Measurements from ENCODE around the gene VILL. TPM values are rescaled to one million over a fixed set of nuclear protein-coding genes. Genes with fewer than 3 reads are reported as not detected.

VILL gene
- polyA plus RNA-seq, 1 donor from 2014 or later = not detected

DNA sequence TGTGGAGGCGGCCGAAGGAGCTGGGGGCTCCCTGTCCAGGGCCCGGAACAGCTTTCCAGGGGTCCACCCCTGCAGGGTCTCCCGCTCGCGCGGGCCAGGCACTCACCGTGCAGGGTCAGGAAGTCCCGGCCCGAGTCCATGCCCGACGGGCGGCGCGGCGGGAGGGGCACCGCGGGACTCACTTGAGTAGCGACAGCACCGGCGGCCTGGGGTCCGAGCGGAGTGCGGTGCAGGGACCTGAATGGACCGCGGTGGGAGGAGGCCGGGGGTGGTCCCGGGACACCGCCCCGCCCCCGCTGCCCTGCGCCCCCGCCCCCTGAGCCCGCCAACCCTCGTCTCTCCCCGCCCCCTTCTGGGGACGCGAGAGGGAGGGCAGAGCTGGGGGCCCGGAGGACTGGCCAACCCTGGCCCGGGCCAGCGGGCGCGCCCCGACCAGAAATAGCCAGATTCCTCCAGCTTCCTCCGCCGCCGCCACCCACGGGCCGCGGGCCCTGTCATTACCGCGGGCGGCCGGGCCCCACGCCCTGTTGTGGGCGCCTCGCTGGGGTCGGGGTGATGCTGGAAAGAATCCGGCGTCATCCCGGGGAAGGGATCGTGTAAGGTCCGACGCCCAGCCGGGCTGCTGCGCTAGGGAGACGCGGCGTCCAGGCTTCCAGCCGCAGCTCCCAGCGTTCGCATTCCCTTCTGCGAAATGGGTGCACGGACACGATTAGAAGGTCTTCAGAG lies 39.0 kb downstream of the VILL start, which contains the start of gene PLCD1:
PLCD1 (minus strand) TSS at position 243 of the 726 bp plus-strand sequence; CDS start at position 140, 103 bp downstream.
- Histone ChIP-seq H3K27me3 (ENCODE audit: insufficient read depth, low read depth, low read length) (peaks cover 24% of the 10 kb centered on the region), H2AFZ (ENCODE audit: low read depth, low read length) (no peak within 1 kb of the TSS), H3F3A (ENCODE audit: insufficient read depth, low read length, poor library complexity, severe bottlenecking) (no peaks in the 10 kb centered on the region), H3K36me3 (ENCODE audit: insufficient read depth, low read length) (no peaks in the 10 kb centered on the region), H4K20me1 (ENCODE audit: insufficient read depth) (no peaks in the 10 kb centered on the region), H3K9me2 (ENCODE audit: insufficient read depth, low read length) (no peaks in the 10 kb centered on the region), H3K4me3 (ENCODE audit: low read length) (peak within 1 kb of the TSS; percentile 61), H3K79me2 (replicated peaks; ENCODE audit: insufficient read depth, low read length) (no peaks in the 10 kb centered on the region), H3K4me2 (ENCODE audit: low read length) (no peak within 1 kb of the TSS), H3K9me3 (ENCODE audit: low read length) (no peaks in the 10 kb centered on the region), H3K9ac (ENCODE audit: low read length) (peak within 1 kb of the TSS; percentile 29), H3K27ac (ENCODE audit: low read length) (no peak within 1 kb of the TSS)
- TF ChIP-seq RAD21 (conservative IDR thresholded peaks at IDR 0.05) (no peak), TAF1 (IDR thresholded peaks at IDR 0.05; ENCODE audit: low read depth) (no peak), SMC3 (conservative IDR thresholded peaks at IDR 0.05; ENCODE audit: poor library complexity) (no peak), EZH2 (IDR thresholded peaks at IDR 0.05; ENCODE audit: borderline replicate concordance, insufficient read depth, low read length, poor library complexity, severe bottlenecking) (no peak), EP300 (conservative IDR thresholded peaks at IDR 0.05; ENCODE audit: poor library complexity, severe bottlenecking) (no peak), MXI1 (conservative IDR thresholded peaks at IDR 0.05; ENCODE audit: poor library complexity, severe bottlenecking) (no peak), POLR2AphosphoS5 (IDR thresholded peaks at IDR 0.05) (no peak)
- TF ChIP-seq, protein P1, sequence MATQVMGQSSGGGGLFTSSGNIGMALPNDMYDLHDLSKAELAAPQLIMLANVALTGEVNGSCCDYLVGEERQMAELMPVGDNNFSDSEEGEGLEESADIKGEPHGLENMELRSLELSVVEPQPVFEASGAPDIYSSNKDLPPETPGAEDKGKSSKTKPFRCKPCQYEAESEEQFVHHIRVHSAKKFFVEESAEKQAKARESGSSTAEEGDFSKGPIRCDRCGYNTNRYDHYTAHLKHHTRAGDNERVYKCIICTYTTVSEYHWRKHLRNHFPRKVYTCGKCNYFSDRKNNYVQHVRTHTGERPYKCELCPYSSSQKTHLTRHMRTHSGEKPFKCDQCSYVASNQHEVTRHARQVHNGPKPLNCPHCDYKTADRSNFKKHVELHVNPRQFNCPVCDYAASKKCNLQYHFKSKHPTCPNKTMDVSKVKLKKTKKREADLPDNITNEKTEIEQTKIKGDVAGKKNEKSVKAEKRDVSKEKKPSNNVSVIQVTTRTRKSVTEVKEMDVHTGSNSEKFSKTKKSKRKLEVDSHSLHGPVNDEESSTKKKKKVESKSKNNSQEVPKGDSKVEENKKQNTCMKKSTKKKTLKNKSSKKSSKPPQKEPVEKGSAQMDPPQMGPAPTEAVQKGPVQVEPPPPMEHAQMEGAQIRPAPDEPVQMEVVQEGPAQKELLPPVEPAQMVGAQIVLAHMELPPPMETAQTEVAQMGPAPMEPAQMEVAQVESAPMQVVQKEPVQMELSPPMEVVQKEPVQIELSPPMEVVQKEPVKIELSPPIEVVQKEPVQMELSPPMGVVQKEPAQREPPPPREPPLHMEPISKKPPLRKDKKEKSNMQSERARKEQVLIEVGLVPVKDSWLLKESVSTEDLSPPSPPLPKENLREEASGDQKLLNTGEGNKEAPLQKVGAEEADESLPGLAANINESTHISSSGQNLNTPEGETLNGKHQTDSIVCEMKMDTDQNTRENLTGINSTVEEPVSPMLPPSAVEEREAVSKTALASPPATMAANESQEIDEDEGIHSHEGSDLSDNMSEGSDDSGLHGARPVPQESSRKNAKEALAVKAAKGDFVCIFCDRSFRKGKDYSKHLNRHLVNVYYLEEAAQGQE (IDR thresholded peaks at IDR 0.05; ENCODE audit: borderline replicate concordance) = no peak
- TF ChIP-seq, protein P2, sequence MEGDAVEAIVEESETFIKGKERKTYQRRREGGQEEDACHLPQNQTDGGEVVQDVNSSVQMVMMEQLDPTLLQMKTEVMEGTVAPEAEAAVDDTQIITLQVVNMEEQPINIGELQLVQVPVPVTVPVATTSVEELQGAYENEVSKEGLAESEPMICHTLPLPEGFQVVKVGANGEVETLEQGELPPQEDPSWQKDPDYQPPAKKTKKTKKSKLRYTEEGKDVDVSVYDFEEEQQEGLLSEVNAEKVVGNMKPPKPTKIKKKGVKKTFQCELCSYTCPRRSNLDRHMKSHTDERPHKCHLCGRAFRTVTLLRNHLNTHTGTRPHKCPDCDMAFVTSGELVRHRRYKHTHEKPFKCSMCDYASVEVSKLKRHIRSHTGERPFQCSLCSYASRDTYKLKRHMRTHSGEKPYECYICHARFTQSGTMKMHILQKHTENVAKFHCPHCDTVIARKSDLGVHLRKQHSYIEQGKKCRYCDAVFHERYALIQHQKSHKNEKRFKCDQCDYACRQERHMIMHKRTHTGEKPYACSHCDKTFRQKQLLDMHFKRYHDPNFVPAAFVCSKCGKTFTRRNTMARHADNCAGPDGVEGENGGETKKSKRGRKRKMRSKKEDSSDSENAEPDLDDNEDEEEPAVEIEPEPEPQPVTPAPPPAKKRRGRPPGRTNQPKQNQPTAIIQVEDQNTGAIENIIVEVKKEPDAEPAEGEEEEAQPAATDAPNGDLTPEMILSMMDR (IDR thresholded peaks at IDR 0.05; ENCODE audit: poor library complexity, severe bottlenecking) = no peak

DNA sequence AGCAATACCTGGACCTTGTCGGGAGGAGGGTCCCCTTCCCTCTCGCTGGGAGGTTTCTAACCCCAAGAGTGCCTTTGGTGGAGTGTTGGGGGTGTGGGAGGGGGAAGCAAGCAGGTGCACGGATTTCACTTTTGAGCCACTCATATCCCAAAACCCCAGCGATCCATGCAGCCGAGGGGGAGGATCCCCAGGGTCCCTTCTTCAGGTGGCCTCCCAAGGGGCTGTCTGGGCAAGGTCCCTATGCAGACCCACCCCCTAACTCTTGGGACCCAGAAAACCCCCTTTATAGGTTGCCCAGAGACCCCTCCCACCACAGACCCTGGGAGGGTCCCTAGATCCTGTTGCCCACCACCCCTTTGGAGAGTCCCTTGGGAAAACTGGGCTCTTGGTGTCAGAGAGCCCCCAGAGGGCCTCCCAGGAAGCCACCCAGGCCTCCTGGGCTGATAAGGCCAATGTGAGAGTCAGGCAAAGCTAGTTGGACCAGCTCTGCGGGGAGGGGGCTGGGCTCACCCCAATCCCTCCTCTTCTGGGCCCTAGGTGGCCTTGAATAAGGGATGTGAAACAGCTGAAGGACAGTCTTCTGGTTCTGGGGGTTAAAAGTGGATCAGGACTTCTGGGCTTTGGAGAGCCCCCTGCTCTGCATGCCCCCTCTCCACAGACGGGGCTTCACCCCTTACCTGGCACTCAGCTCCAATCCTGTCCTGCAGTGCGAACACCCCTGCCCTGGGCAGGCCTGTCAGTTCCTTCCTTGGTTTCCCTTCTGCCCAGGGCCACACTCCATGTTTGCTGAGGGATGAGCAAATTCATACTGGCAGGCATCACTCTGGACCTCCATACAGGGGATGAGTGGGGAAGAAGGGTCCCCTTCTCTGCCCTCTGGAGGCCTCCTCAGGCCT lies 39.8 kb downstream of the VILL start:
- Histone ChIP-seq H2AFZ (ENCODE audit: low read depth, low read length) (no peak overlapping the region), H3K9me3 (ENCODE audit: low read length) (no peaks in the 10 kb centered on the region), H3K79me2 (replicated peaks; ENCODE audit: insufficient read depth, low read length) (no peaks in the 10 kb centered on the region), H3F3A (ENCODE audit: insufficient read depth, low read length, poor library complexity, severe bottlenecking) (no peaks in the 10 kb centered on the region), H4K20me1 (ENCODE audit: insufficient read depth) (no peaks in the 10 kb centered on the region), H3K27me3 (ENCODE audit: insufficient read depth, low read depth, low read length) (peaks cover 24% of the 10 kb centered on the region), H3K36me3 (ENCODE audit: insufficient read depth, low read length) (no peaks in the 10 kb centered on the region), H3K9me2 (ENCODE audit: insufficient read depth, low read length) (no peaks in the 10 kb centered on the region), H3K4me3 (ENCODE audit: low read length) (peak overlapping the region; percentile 61), H3K9ac (ENCODE audit: low read length) (peak overlapping the region; percentile 29), H3K4me2 (ENCODE audit: low read length) (no peak overlapping the region), H3K27ac (ENCODE audit: low read length) (no peak overlapping the region)
- TF ChIP-seq, protein P1 (IDR thresholded peaks at IDR 0.05; ENCODE audit: borderline replicate concordance) = no peak
- TF ChIP-seq POLR2AphosphoS5 (IDR thresholded peaks at IDR 0.05) (no peak), SMC3 (conservative IDR thresholded peaks at IDR 0.05; ENCODE audit: poor library complexity) (no peak), RAD21 (conservative IDR thresholded peaks at IDR 0.05) (no peak), EP300 (conservative IDR thresholded peaks at IDR 0.05; ENCODE audit: poor library complexity, severe bottlenecking) (no peak), MXI1 (conservative IDR thresholded peaks at IDR 0.05; ENCODE audit: poor library complexity, severe bottlenecking) (no peak)
